Activated CD8-positive, alpha-beta T cell treated with anti-CD3 and anti-CD28 coated beads, Interleukin-2, amount 10 ng/mL, durations not matched to agents 7 days and 5 days (primary cell): ENCODE results near the gene OR5M11. TPM values are rescaled to one million over a fixed set of nuclear protein-coding genes. Genes with fewer than 3 reads are reported as not detected.

Experiments used
- ATAC-seq: fragments of 150-1000 bp; cut with Tn5 transposase; one replicate; pipeline ENCODE4 v1.10.0; 2021; ENCODE audit warnings: moderate library complexity
- CTCF ChIA-PET: fragments of 350-600 bp; sonication (Branson Sonifier 250); formaldehyde crosslinking; loops from one replicate; lab custom pipeline; 2021; ENCODE audit warnings: antibody characterized with exemption; lab: Charles Lee
- POLR2A ChIA-PET: fragments of 350-600 bp; sonication (Branson Sonifier 250); formaldehyde crosslinking; loops from one replicate; lab custom pipeline; 2021; ENCODE audit warnings: antibody characterized with exemption; lab: Charles Lee
- DNase-seq: peaks from one replicate; pipeline ENCODE4 v3.0.0-alpha.2; 2020
- H3K27ac Mint-ChIP-seq: one replicate; pipeline ENCODE4 v1.8.0; 2021; ENCODE audit warnings: mild to moderate bottlenecking, mixed read lengths
- H3K27me3 Mint-ChIP-seq: one replicate; pipeline ENCODE4 v1.8.0; 2021; ENCODE audit warnings: low read depth, mixed read lengths
- H3K36me3 Mint-ChIP-seq: one replicate; pipeline ENCODE4 v1.8.0; 2021; ENCODE audit warnings: low read depth, mixed read lengths
- H3K4me1 Mint-ChIP-seq: one replicate; pipeline ENCODE4 v1.8.0; 2021; ENCODE audit warnings: low read depth, mixed read lengths
- H3K4me3 Mint-ChIP-seq: one replicate; pipeline ENCODE4 v1.8.0; 2021; ENCODE audit warnings: mild to moderate bottlenecking, mixed read lengths
- H3K9me3 Mint-ChIP-seq: one replicate; pipeline ENCODE4 v1.8.0; 2022; ENCODE audit warnings: mixed read lengths; ENCODE audit not compliant: insufficient read depth
- total RNA-seq, 2 experiments: library from RNA; stranded (reverse); gene quantifications; one replicate each; pipeline ENCODE4 v1.2.3, GENCODE V29; 2021

OR5M11 gene
- total RNA-seq, 2 experiments from 2014 or later: not detected

DNA sequence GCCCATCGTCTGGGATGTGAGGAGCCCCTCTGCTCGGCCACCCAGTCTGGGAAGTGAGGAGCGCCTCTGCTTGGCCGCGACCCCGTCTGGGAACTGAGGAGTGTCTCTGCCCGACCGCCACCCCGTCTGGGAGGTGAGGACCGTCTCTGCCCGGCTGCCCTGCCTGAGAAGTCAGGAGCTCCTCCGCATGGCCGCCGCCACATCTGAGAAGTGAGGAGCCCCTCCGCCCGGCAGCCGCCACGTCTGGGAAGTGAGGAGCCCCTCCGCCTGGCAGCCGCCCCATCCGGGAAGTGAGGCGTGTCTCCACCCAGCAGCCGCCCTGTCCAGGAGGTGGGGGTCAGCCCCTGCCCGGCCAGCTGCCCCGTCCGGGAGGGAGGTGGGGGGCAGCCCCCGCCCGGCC is 46.0 kb downstream of the OR5M11 start:
- H3K36me3 Mint-ChIP-seq: no peaks in the 10 kb centered on the region
- ATAC-seq (no peak), DNase-seq (no peak)
- peaks cover 4% of the 10 kb centered on the region for H3K9me3 Mint-ChIP-seq
- no peaks in the 10 kb centered on the region for H3K4me1 Mint-ChIP-seq
- no peaks in the 10 kb centered on the region for H3K27me3 Mint-ChIP-seq
- no peak overlapping the region for H3K4me3 Mint-ChIP-seq
- H3K27ac Mint-ChIP-seq: no peak overlapping the region
- ChIA-PET CTCF (no interaction called here), POLR2A (no interaction called here)

DNA sequence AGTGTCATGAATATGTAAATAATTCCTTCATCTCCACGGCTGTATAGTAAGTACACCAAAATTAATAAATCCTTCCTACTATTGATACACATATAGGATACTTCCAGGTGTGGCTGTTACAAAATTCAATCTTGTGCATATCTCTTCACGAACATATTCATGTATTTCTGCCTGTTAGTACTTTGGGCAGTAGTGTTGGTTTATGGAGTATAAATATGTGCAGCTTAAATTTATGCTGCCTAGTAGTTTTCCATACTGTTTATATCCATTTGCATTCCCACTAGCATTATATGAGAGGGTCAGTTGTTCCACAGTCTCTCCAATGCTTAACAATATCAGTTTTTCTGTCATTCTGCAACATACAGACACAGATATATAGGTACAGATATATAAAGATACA is 47.9 kb downstream of the OR5M11 start:
- Mint-ChIP-seq H3K27me3 (no peaks in the 10 kb centered on the region), H3K36me3 (no peaks in the 10 kb centered on the region), H3K27ac (no peak overlapping the region), H3K9me3 (peaks cover 8% of the 10 kb centered on the region), H3K4me3 (no peak overlapping the region), H3K4me1 (no peaks in the 10 kb centered on the region)
- POLR2A ChIA-PET: no interaction called here
- ATAC-seq: no peak
- CTCF ChIA-PET: no interaction called here
- no peak for DNase-seq

Other genes starting within 250 kb of the OR5M11 start
- not detected for gene OR8K3, start 228.1 kb downstream of the OR5M11 start, total RNA-seq
- not detected for gene OR8K1, start 197.2 kb downstream of the OR5M11 start, total RNA-seq
- gene OR8J1, start 189.0 kb downstream of the OR5M11 start, total RNA-seq: not detected
- not detected for gene OR8U1, start 167.6 kb downstream of the OR5M11 start, total RNA-seq
- gene OR5AL1, start 130.6 kb downstream of the OR5M11 start, total RNA-seq: not detected
- not detected for gene OR5M3, start 69.9 kb downstream of the OR5M11 start, total RNA-seq
- gene OR5M8, start 51.9 kb downstream of the OR5M11 start, total RNA-seq: not detected
- gene OR5M10, start 34.5 kb upstream of the OR5M11 start, total RNA-seq: not detected
- not detected for gene OR5M1, start 71.6 kb upstream of the OR5M11 start, total RNA-seq
- gene OR5AP2, start 99.2 kb upstream of the OR5M11 start, total RNA-seq: not detected
- not detected for gene OR5AR1, start 120.4 kb upstream of the OR5M11 start, total RNA-seq
- not detected for gene OR9G1, start 155.8 kb upstream of the OR5M11 start, total RNA-seq
- not detected for gene OR9G4, start 205.4 kb upstream of the OR5M11 start, total RNA-seq